NCI-H446 (cell line): ENCODE results near the gene PACS1.
"Not testable (repeated sequence)": the region's sequence is repeated elsewhere in the genome, so short reads cannot be mapped to it uniquely, and the experiment has no call there.

Experiments used
- DNase-seq, 2 experiments: peaks; one replicate each; lab custom pipeline; 2025; lab: John Stamatoyannopoulos, UW

PACS1 gene

GRCh38 chr11:66259956-66260355 is 189.9 kb downstream of the PACS1 start:
- DNase-seq: no peak

GRCh38 chr11:66261578-66261977 is 191.5 kb downstream of the PACS1 start:
- DNase-seq: no peak

GRCh38 chr11:66262191-66262590 is 192.1 kb downstream of the PACS1 start:
- DNase-seq: no peak

- no peak for DNase-seq
Observed at GRCh38 chr11:66262696-66263095, 192.6 kb downstream of the PACS1 start.

- DNase-seq: no peak
Observed at GRCh38 chr11:66263231-66263630, 193.2 kb downstream of the PACS1 start.

- DNase-seq: no peak
Observed at GRCh38 chr11:66263785-66264184, 193.7 kb downstream of the PACS1 start.

- DNase-seq: no peak
Observed at GRCh38 chr11:66264383-66264782, 194.3 kb downstream of the PACS1 start.

- no peak for DNase-seq
Observed at GRCh38 chr11:66264914-66265313, 194.8 kb downstream of the PACS1 start.

GRCh38 chr11:66265531-66266377 is 195.7 kb downstream of the PACS1 start:
- DNase-seq: no peak

- DNase-seq: no peak
Observed at GRCh38 chr11:66266378-66267038, 196.4 kb downstream of the PACS1 start.

- DNase-seq: no peak
Observed at GRCh38 chr11:66267039-66267378, 196.9 kb downstream of the PACS1 start.

- DNase-seq: peak in 1 of 2 experiments; percentile 43
Observed at GRCh38 chr11:66267379-66268243, 197.5 kb downstream of the PACS1 start.

- DNase-seq: peak; percentile 99 to 100
Observed at GRCh38 chr11:66268244-66268951, 198.3 kb downstream of the PACS1 start, which contains the start of gene RAB1B. RAB1B (plus strand) TSS chr11:66268639; CDS start chr11:66268680, 41 bp downstream.

GRCh38 chr11:66268952-66269905 is 199.2 kb downstream of the PACS1 start:
- no peak for DNase-seq

GRCh38 chr11:66271816-66272215 is 201.7 kb downstream of the PACS1 start:
- no peak for DNase-seq

GRCh38 chr11:66272596-66272995 is 202.5 kb downstream of the PACS1 start:
- DNase-seq: no peak

- no peak for DNase-seq
Observed at GRCh38 chr11:66274219-66274618, 204.1 kb downstream of the PACS1 start.

- DNase-seq: no peak
Observed at GRCh38 chr11:66275396-66275795, 205.3 kb downstream of the PACS1 start.

- DNase-seq: no peak
Observed at GRCh38 chr11:66275984-66276612, 206.0 kb downstream of the PACS1 start.

GRCh38 chr11:66276619-66277018 is 206.5 kb downstream of the PACS1 start:
- DNase-seq: not testable (repeated sequence)
